HG03432 (cell line): ENCODE measurements around the gene ARHGEF6.

Source experiments
- ATAC-seq: cut with Tn5 transposase; IDR thresholded peaks from one replicate; pipeline ENCODE4 v1.9.1; 2021; ENCODE audit warnings: mild to moderate bottlenecking, moderate library complexity; ENCODE audit not compliant: unreplicated experiment

The ARHGEF6 gene

DNA sequence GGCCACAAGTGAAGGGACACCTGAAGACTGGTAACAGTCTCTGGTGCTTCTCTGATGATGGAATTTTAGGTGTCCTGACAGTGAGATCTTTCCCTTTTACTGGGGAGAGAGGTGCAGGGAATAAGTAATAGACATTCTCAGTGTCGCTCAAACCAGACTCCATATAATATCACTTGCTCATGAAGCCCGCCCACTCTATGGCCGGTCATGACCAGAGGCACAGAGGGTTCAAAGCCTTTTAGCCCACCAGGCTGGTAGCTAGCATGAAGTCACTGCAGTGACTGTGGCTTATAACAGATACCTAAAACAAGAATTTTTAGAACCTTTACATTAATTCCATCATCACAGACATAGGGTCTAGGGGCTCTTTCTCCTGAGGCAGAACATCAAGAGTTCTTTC lies 129.9 kb downstream of the ARHGEF6 start:
- ATAC-seq = no peak

DNA sequence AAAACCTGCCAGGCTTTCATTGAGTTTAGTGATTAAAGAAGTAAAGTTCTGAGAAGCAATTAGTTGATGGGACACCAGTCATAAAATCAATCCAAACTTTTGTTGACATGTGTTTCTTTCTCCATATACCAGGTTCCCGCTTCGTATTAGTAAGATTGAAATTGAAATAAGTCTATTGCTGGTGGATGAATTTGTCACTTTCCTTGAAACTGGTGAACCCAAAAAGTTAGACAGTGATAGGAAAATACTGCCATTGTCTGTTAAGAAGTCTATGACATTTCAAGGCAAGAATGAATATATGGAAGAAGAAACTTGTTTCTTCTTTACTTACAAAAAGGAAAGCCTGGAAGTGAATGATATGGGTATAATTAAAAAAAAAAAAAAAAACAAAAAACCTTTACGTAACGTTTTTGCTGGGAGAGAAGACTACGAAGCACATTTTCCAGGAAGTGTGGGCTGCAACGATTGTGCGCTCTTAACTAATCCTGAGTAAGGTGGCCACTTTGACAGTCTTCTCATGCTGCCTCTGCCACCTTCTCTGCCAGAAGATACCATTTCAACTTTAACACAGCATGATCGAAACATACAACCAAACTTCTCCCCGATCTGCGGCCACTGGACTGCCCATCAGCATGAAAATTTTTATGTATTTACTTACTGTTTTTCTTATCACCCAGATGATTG lies 132.9 kb downstream of the ARHGEF6 start, which contains the start of gene CD40LG:
Gene CD40LG (plus strand): TSS at position 482 of the 684 bp plus-strand sequence. CDS start 91 bp downstream, at position 573.
- no peak for ATAC-seq

DNA sequence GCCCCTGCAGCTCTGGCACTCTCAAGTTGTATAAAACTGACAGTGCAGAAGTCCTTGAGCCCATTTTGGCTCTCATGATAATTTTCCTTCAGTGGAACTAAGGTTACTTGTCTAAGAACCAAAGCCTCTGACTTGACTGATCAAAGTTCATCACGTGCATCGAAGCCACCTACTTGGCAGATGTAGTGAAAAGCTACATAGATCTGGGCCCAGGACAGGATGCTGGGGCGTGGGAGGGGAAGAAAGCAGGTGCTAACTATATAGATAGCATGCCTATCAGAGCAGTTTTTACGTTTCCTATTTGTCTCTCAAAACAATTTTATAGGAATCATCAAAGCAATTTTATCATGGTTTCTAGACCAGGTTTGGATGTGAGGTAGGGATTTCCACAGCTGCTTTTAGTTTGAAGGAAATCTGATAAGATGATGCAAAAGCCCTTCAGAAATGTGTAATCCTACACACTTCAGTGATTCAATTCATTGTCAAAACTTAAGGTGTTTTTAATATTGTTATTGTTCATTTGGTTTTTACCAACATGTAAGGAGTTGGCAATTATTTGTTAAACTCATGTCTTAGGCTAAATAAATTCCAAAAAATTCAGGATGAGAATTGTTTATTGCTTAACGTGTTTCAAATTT lies 134.0 kb downstream of the ARHGEF6 start:
- ATAC-seq = no peak

DNA sequence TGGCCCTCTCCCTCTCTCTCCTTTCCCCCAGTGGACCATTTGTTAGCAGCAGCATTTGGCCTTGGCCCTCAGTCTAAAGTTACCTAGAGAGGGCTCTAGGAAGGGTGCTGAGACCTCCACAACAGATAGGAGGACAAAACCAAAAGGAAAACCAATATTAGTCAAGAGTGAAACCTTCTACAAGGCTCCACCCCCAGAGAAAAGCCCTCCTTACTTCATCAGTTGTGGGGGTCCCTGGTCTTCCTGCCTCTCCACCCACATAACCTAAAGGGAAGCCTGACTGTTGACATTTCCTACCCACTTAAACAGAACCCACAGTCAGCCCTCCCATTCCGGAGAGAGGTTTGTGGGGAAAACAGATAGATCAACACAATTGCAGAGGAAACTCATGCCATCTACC lies 137.5 kb downstream of the ARHGEF6 start:
- ATAC-seq = no peak

DNA sequence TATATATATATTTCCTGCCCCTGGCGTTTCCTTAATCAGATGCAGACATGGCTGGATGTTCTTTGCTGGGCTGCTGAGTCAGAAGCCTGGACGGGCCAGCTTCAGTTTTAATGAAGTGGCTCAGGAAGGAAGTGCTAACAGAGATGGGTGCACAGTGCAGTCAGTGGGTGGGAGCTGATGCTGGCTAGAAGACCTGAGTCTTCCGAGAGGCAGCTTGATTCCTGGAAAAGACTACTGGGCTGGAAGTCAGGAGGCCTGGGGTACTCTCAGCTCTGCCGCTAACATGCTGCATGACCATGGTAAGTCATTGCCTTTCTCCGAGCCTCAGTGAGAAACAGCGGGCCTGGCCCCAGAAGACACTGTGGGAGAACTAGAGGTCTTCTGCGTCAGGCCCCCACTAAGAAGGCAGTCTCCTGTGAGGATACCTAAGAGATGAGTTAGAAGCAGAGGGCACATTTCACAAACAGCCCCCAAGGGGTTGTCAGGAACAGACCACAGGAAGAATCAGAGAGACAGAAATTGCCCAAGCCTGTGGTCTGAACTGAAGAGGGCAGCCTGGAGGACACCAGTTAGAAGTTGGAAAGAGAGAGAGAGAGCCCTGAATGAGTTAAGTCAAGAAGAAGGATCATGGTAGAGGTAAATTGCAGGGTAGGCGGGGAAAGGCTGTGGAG lies 141.1 kb downstream of the ARHGEF6 start:
- ATAC-seq = no peak

DNA sequence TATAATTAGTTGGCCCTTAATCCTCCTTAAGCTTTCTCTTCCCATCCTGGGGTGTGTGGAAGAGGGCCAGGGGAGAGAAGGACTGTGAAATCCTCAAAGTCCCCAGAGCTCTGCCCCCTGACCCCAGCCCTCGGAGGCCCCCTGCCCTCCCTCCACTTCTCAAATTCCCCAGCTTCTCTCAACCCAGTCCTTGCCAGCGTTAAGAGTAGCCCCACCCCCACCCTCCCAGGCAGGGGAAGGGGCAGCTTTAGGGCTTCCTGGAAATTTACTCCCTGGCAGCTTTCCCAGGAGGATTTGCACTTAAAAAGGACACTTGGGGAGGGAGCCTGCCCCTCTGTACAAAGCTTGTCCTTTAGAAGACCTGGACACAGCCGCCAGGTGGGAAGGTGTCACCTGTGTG lies 144.6 kb downstream of the ARHGEF6 start:
- no peak for ATAC-seq

DNA sequence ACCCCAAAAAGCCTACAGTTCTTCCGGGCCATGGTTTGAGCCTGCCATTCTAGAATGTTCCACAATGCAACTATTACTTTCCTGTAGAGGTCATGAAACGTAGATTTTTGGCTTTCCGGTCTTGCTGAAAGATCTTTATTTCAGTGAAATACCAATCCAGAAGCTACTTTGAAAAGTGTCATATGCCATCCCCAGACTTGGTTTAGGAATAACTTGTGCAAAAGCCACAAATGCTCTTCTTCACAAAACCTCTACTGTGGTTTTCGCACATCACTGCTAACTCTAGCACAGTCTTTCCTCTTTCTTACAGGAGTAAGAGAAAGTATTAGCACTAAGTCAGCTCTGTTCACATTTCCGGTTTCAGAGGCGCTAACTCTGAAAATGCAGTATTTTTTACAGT lies 145.5 kb downstream of the ARHGEF6 start:
- peak; percentile 90 for ATAC-seq

DNA sequence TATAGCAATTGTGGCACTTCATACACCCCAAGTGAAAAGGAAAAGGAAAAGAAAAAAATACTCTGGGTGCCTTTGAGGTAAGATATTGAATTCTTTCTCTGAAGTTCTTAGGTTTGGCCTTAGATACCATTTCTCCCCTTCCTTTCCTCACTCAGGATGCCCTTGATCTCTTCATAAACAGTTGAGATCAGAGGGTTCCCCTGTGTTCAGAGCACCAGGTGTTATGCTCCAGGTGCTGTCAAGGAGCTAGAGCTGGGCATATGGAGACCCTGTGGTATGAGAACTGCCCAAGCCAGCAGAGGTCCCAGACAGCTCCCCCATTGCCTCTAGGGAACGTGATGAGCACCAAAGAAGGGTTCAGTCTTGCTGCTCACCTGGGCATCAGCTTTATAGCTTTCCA lies 149.9 kb downstream of the ARHGEF6 start:
- ATAC-seq = no peak

DNA sequence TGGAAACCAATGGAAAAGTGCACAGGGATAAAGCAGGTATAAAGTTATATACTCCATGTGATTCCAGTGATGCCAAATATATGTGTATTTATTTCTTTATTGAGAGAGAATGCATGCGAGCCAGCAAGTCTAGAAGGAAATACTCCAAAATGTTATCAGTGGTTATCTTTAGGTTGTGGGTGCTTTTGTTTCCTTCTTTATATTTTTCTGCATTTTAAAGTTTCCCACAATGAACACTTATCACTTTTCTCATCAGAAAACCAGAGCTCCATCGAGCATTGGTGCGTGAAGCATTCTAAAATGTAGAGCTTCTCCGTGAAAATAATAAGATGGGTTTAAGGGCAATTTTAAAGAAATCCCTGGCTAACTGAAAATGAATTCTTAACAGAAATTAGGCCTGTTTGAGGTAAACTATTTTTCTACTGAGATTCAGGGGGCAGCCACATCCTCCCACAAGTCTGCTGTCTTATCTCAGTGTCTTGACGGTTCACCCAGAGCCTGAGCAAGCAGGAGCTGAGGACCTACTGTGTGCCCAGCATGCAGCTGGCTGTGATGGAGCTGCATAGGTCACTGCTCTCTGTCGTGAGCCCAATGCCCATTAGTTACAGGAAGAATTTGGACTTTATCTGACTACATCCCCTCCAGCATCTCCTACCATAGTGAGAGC lies 151.5 kb downstream of the ARHGEF6 start:
- no peak for ATAC-seq

DNA sequence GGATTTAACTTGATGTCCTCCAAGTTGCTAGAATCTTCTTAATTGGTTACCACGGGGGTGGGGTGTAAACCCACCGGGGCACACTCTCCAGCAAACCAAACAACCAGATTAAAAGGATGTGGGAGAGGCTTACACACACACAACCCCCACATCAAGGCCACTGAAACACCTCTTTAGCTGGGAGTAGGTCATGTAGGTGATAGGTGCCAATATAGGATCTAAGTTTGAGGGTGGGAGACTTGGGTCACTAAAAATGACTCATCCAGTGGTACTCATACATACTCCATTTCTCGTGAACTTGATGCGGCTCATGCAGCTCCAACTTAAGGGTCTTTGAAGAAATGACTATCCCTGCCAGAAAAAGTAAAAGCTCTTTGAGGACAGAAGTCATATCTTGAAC lies 153.3 kb downstream of the ARHGEF6 start:
- no peak for ATAC-seq

DNA sequence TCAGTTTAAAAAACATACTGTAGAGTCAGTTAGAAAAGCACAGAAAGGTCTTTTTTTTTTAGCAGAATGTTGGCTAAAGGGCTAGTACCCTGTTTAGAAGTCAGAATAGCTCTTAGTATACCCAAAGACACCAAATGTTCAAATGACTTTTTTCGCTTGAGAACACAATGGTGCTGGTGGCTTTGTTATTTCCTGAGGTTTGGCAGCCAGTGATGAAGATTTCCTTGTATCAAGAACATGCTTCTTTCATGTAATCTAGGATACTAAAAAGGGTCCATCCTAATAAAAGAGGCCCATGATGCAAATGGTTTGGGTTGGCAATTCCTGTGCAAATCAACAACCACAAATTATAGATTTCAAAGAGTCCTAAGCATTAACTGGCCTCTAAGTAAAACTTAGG lies 153.8 kb downstream of the ARHGEF6 start:
- ATAC-seq = no peak

DNA sequence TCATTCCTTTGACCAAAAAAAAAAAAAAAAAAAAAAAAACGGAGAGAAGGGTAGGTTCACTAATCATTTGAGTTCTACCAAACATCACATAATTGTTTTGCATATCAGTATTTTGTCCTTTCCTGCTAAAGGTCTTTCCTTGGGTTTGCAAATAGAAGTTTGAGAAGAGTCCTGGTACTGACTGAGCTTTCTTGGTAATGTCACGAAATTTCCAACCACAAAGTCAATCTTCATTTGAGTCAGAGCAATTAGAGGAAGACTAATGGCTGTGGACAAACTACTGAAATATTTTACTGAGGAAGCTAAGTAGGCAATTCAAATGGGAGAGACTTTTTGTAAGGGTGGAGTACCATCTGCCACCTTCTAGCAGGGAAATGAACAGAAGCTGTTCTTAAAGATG lies 154.5 kb downstream of the ARHGEF6 start:
- ATAC-seq = peak; percentile 74

DNA sequence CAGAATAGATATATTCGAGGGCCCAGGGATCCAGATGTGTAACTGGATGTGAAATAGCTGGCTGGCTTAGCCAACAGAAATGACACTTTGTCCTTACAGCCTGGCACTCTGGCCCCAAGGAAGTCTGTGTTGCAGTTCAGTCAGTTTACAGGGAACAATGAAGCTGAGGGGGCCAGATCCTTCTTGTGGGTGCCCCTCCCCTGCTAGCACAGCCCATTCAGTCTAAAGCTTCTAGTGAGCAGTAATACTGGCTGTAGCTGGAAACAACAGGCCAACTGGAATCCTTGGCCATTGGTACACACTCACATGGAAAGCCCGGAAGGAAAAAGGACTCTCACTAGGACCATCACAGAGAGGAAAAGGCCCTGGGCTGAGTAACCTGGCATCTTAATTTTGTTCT lies 155.5 kb downstream of the ARHGEF6 start:
- no peak for ATAC-seq

DNA sequence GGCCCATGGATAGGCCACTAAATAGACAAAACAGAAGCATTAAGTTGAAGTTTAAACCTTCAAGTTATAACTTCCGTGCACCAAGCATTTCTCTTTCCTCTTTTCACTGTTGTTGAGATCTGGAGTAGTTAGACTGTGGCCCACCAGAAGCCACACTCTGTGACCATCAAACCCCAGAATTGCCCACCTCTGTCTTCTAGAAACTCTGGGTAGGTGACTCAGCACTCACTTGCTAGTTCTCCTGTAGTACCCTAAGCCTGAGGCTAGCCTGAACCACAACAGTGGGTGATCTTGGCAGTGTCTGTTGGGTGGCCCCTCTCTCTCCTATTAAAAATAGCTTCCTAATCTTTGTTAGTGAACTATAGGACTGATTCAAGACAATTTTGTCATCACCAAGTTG lies 157.3 kb downstream of the ARHGEF6 start:
- ATAC-seq = no peak

DNA sequence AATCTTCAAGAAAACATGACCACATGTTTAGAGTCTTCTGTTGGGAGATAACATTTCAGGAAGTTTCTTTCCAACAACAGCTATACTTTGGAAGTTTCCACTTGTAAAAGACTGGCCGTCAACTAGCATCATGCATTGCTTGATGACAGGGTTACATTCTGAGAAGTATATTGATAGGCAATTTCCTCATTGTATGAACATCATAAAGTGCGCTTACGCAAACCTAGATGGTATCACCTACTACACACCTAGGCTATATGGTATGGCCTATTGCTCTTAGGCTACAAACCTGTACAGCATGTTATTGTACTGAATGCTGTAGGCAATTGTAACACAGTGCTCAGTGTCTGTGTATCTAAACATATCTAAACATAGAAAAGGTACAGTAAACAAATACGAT lies 158.2 kb downstream of the ARHGEF6 start:
- ATAC-seq = no peak

DNA sequence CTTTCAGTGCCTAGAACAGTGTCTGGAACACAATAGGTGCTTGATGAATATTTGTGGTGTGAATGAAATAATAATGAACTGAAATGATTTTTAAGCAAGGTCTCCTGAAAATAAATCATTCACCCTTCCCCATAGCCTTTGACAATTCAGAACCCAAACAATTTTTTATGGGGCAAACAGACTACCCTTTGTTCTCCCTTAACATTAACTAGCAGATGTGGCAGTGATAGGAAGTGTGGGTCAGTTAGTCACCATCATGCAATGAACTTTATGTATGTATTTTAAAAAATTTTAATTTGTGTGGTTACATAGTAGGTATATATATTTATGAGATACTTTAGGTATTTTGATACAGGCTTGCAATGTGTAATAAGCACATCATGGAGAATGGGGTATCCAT lies 160.0 kb downstream of the ARHGEF6 start:
- no peak for ATAC-seq

DNA sequence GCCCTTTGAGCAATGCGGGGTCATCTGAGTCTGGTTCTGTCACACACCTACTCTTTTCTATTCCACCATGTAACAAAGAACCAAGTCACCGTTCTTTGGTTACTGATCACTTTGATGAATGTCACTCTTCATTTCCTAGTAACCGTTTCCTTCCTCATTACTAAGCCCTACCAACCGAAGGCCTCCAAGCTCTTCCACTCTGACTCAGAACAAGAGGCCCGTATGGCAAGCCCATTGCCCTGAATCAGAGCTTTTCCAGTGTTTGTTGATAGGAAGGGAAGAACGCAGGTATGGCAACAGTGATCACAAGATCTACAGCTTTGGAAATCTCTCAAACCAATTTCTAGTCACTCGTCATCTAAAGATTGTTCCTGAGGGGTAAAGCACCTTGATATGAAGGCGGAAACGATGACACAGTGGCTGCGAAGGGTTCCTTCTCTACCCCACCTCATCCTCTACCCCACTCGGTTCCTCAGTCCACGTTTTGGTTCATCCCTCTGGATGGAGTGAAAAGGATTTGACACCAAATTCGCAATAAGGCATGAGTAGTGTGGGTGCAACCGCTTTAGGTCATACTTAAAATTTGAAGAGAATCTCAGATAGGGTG lies 160.7 kb downstream of the ARHGEF6 start:
- ATAC-seq = no peak

DNA sequence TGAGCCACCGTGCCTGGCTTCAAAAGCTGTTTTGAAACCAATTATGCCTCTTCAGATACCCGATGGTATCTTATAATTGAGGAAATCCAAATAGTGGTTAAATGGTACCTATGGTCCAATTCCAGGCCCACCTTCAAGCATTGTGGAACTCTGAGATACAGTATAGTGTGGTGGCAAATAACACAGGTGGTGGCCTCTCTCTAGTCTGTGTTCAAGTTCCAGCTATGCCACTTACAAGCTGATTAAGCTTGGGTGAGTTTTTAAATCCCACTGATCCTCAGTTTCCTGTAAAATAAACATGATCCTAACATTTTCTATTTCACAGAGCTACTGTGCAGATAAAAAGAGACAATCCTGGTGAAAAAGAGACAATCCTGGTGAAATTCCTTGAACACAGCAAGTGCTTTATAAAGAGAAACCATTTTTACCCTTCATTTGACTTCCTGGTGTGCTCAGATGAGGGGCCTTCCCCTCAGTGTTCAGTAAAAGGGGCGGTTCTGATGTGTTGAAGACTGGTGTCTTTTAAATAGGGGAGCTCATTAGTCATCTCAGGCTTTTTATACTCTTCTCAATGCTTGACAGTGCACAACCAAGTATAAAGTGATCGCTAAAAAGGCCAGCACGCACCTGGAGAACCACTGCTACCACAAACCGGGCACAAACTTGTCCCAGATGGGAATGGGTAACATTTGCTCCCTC lies 163.6 kb downstream of the ARHGEF6 start:
- ATAC-seq = peak; percentile 99
